GM21619 (cell line): Measurements from ENCODE around the gene RND2.

ENCODE experiments used
- ATAC-seq: cut with Tn5 transposase; IDR thresholded peaks from one replicate; pipeline ENCODE4 v1.9.1; 2021; ENCODE audit not compliant: unreplicated experiment

The RND2 gene

DNA sequence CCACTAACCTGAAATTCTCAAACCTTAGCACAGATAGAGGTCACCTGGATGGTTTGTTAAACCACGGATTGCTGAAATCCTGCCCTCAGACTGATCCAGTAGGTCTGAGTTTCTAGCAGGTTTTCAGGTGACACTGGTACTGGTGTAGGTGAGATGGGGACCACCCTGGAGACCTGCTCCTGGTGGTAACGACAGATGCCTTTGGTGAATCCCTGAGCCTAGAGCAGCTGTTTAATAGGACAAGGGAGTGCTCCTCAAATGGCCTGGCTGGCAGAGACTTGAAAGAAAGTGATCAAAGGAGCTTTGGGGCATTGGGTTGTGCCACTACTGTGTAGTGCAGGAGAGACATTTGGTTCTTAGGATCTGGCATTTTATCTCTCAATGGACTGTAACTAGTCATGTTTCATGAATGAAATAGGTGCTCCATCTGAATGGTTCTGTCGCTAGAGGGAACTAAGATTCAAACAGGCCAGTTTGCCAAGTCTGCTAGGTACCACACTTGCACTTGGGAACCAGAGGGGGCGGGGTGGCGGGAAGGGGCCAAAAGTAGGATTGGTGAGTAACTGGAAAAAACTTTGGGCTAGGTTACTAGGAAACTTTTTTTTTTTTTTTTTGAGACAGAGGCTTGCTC is 21.4 kb upstream of the RND2 start:
- ATAC-seq, result no peak

DNA sequence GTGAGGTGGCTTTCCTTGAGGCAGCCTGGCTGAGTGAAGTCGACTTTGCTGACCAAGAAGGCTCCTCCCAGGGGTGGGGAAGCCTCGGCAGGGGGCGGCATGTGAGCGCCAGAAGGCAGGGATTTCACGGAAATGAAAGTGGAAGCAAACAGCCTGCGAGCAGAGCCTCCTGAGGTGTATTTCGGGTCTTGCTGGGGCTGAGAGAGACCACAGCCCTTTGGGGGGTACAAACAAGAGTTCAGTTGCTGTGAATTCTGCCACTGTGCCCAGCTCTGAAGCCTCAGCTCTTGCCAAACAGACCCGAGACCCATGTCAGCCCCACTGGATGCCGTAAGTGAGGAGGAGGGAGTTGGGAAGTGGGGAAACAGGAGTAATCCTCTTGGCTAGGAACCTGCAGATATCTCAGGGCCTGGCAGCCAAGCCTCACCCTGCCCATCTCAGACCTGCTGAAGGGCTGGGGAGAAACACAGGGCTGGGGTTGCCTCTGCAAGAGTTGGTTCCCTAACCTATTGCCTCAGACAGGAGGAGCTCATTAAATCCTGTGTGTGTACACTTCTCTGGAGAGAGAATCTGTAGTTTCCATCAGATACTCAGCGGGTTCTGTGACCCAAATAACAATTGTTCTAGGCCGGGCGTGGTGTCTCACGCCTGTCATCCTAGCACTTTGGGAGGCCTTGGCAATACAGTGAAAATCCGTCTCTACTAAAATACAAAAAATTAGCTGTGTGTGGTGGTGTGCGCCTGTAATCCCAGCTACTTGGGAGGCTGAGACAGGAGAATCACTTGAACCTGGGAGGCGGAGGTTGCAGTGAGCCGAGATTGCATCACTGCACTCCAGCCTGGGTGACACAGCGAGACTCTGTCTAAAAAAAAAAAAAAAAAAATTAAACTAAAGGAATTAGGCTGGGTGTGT is 18.1 kb upstream of the RND2 start, which contains the start of gene IFI35:
Gene IFI35 (plus strand): TSS at position 146 of the 913 bp plus-strand sequence. CDS start 164 bp downstream, at position 310.
- peak; percentile 87 for ATAC-seq

DNA sequence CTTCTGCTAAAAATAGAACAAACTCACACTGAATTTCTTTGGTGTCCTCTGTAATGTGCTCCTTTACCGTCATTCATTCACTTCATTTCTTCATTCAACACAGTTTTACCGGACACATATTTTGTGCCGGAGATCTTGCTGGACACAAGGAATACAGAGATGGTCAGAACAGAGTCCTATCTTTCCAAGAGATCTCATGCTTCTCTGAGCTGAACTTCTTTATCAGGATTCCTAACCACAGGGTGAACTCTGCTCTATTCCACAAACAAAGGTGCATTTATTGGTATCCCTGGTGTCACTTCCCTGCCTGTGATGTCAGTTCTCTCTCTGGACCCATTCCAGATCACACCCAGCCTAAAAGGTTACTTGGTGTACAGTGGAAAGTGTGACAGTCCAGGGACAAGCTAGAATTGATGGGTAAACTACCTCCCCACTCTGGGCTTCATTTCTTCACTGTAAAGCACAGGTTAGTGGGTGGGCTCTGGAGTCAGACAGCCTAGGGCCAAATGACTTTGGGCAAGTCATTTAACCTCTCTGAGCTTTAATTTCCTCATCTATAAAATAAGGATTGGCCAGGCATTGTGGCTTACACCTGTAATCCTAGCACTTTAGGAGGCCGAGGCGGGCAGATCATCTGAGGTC is 14.2 kb upstream of the RND2 start:
- no peak for ATAC-seq

DNA sequence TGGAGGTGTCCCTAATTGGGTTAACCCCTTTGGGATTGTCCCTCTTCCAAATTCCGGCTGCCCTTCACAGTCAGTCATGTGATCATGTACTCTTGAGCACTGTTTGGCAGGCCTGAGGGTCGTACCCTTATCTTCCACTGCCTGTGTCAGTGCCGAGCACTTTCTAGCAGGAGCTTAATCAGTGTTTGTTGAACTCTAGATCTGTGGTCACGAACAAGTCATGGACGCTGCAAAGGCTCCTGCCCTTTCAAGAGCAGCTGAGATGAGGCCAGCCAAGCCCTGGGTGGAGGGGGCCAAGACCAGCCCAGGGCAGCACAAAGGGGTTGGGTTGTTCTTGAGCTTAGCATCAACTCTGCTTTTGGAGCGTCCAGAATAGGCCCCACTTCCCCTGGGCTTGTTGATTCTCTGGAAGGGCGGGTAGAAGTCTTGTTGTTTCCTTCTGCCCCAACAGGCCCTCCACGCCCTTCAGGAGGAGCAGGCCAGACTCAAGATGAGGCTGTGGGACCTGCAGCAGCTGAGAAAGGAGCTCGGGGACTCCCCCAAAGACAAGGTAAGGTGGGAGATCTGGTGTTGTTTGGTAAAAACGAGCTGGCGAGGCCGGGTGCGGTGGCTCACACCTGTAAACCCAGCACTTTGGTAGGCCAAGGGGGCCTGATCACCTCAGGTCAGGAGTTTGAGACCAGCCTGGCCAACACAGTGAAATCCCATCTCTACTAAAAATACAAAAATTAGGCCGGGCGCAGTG is 13.1 kb upstream of the RND2 start:
- no peak for ATAC-seq

DNA sequence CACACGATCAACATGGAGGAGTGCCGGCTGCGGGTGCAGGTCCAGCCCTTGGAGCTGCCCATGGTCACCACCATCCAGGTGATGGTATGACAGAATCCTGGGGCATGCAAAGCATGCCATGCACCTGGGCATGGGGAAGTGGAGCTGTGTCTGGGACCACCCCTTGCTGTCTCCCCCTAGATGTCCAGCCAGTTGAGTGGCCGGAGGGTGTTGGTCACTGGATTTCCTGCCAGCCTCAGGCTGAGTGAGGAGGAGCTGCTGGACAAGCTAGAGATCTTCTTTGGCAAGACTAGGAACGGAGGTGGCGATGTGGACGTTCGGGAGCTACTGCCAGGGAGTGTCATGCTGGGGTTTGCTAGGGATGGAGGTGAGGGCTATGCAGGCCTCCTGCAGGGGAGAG is 11.7 kb upstream of the RND2 start:
- no peak for ATAC-seq

DNA sequence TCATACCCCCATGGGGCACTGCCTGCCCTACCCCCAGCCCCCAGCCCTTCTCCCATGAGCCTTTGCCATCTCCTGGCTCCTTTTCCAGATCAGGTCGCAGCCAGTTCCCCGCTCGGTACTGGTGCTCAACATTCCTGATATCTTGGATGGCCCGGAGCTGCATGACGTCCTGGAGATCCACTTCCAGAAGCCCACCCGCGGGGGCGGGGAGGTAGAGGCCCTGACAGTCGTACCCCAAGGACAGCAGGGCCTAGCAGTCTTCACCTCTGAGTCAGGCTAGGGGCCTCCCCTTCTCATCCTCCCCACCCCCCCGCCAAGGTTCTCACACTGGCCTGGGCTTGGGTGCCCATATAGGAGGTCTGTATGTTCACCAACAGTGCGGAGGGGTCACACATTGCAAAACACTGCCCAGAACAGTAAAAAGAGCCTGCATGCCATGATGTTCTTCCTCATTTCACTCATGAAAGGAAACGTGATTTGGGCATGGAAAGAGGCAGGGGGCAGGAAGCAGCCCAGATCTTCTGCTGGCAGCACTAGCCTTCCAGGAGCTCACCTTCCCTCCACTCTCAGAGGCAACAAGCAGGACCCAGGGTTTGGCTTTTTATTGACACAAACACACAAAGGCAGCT is 10.9 kb upstream of the RND2 start:
- no peak for ATAC-seq

DNA sequence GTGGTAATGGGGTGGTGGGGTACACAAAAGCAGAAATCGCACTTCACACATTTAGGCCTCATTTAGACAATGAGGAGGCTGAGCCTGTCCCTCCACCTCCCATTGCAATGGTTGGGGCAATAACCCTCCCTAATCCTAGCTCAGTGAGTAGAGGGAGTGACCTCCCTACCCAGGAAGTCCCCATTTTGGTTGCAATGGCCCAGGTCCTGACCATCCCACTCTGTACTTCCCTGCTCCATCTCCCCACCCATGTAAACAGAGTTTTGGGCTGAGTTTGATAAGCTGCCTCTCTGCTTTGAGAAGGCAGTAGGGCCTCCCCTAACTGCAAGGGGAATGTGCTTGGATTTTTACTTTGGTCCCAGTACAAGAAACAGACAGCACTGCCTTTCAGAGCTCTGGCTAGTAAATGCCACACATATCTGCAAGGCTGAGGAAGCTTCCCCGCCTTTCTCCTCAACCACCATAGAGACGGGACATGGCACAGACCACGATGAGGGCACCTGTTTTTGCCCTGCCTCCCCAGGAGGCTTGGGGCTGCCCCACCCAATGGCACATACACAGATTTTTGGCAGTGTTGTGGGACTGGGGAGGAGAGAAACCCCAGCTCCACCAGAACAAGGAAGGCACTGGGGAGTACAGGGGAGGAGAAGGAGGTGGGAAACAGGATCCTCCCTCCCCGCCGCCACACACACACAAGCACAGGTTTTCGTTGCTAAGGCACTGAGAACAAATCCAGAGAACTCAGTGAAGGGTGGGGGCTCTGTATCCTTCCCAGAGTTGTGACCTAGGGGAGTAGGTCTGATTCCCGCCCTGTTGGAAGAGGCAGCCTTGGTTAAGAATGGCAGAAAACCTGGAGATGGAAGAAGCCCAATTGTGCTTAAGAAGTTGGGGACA is 10.1 kb upstream of the RND2 start:
- no peak for ATAC-seq

DNA sequence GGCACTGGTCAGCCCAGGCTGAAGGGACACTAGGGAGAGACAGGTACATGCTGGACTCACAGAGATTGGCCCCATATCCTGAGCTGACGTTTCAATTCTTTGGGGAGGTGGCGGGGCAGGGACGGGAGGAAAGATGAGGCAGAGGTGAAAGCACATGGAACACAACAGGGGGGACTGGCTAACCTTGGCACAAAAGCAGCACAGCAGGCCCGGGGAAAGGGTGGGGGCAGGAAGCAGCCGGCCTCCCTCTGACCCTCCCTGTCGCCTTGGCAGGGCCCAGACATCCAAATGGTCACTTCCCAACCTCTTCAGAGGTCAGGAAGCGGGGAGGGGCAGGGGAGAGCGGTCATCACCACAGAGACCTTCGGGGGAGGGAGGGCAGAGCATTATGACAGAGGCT is 9.5 kb upstream of the RND2 start:
- no peak for ATAC-seq

DNA sequence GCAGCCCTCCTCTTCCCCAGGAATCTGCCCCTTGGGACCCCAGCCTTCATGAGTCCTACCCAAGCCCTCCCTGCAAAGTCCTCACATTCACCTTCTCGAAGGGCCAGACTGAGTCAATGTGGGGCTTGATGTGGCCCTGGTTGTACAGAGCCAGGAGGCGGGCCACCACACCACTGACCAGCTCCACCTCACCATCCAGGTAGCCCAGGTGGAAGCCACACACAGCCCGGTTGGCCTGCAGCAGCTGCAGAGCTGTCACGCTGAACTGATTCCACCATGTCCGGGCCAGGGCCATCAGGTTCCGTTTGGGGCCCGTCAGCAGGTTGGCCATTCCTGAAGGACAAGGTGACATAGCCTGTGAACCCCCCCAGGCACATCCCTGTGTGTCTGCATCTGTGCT is 8.8 kb upstream of the RND2 start:
- ATAC-seq, result no peak

DNA sequence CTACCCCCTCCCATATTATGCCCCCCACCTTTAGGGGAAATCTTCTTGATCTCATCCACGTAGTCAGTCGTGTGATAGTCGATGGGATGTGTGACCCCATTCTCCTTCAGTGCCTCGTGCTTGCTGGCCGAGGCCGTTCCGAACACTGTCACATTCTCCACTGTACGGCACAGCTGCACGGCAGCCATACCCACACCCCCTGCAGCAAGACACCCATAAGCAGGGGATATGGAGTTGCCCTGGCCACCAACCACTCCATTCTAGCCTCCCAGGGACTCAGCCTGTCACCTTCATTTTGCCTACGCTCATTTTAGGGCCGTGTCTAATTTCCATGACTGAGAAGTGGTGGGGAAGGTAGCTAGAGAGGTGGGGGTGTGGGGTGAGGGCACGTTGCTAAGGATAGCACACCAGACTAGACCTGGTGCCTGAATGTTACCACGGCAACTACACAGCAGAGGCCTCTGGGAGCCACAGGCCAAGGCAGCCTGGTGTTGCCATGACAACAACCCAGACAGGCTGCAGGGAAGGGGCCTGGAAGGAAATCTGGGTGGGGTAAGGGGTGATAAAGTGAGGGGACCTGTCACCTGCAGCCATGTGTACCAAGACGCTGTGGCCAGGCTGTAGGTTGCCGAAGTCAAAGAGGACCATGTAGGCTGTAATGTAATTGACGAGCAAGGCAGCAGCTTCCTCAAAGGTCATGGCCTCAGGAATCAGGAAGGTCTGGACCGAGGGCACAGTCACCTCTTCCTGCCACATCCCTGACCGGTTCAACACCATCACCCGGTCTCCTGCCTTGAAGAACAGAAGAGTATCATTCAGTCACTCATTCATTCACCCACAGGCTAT is 6.8 kb upstream of the RND2 start:
- no peak for ATAC-seq

DNA sequence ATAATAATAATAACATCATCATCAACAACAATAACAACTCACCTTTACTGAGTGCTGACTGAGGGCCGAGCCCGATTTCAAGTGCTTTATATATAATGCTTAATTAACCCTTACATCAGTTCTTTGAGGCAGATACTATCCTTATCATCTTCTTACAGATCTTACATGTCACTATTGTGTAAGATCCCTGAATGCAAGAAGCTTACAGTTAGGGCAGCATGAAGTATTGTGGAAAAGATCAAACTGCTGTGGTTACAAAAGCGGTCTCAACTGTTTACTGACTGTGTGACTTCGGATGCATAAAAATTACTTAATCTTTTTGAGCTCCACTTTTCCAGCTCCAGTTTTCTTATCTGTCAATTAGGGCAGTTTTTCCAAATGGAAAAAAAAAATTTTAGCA is 6.1 kb upstream of the RND2 start:
- ATAC-seq, result no peak

DNA sequence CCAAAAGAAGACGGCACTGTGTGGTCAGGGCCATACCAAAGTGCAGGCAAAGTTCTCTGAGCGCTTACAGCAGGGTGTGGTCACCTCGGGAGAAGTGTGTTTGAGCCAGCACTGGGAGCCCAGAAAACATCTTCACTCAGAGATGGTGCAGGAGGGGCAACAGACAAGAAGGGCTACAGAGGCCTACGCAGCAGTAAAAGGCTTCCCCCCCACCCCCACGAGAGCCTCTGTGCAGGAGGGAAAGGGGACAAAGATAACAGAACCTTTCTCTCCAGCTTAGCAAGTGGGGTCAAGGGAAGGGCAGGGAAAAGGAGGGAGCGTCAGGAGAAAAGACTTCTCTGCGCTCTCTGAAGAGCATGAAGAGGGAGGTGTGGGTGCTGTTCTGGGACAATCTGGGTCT is 5.6 kb upstream of the RND2 start:
- ATAC-seq, result no peak

DNA sequence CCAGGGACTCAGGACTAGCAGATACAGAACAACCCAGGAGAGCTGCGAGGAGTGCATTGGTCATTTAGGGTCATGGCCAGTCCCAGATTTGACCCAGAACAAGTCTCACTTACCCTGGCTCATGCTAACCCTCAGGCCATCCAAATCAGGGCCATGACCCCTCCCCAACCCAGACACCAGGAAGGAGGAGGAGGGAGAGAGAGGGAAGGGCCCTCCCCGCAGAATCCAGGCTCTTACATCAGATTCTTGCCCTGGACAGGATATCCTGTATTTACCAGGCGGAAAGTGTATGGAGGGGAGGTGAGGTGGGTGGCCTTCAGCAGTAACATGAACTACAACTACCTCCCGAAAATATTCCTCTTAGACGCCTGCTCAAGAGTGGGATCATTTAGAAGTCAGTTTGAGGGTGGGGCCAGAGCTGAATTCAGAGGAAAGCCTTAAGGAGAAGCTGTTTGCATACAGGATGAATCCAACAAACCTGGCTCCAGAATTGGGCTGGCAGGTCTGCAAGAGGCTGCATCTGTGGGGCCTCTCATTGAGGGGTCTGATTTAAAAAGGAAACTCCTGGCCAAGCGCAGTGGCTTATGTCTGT is 4.9 kb upstream of the RND2 start:
- no peak for ATAC-seq

DNA sequence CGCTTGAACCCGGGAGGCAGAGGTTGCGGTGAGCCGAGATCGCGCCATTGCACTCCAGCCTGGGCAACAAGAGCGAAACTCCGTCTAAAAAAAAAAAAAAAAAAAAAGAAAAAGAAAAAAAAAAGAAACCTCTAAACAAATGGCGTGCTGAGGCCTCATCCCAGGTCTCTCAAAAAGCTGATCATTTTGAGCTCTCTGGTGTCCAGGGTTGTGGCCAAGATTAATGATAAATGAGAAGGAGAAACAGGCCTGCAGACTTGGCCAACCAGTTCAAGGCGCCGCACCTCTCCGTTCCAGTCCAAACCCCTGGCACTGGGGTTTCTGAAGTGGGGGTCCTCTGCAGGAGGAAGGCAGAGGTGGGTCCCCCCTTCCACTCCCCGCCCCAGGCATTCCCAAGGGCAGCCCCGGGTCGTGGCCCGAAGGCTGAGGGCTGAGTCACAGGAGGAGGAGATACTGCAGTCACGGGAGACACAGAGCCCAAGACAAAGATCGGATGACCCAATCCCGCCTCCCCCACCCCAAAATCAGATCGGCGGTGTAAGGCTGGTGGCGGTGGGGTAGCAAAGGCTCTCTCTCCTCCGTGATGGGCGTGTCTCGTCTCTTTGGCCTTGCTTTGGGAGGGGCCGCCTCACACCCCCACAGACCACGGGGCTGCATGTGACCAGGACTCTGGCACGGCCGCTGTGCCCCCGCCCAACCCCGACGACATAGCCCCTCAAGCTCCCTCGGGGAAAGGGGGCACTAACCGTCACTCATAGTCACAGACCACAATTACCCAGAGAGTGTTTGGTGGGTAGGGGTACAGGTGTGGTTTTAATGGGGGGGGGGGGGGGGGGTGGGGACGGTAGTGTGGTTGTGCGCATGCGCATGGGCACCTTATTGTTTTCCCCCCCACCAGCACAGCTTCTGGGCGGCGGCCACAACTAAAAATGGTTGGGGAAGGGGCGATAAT is 4.0 kb upstream of the RND2 start:
- no peak for ATAC-seq

DNA sequence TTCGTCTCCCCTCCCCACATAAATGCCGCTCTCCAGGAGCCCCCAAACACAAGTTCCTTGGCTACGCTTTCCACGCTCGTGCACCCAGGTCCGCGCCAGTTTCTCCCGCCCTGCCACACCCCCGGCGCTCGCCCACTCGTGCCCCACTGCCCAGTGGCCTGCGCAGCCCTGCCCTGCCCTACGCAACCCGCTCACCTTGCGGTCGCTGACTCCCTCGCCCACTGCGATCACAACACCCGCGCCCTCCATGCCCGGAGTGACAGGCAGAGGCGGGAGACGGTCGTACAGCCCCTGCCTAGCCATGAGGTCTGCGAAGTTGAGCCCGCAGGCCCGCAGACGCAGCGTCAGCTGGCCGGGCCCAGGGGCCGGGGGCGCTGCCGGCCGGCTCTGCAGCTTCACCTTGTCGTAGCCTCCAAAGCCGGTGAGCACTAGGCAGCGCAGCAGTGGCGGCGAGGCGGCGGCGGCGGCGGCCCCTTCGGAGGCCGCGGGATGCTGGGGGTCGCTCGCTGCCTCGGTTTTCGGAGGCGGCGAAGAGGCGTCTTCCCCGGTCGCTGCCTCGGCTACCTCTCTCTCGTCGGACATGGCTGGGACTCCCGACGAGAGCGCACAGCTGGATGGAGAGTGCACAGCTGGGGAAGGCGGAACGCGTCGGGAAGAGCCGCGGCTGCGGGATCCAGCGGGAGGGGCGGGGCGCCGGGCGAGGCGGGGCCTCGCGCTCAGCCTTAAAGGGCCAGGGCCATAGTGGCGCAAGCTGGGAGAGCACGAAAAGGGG is 3.1 kb upstream of the RND2 start, which contains the start of gene VAT1:
Gene VAT1 (minus strand): TSS at position 645 of the 772 bp plus-strand sequence. CDS start 63 bp downstream, at position 582.
- peak; percentile 46 for ATAC-seq

DNA sequence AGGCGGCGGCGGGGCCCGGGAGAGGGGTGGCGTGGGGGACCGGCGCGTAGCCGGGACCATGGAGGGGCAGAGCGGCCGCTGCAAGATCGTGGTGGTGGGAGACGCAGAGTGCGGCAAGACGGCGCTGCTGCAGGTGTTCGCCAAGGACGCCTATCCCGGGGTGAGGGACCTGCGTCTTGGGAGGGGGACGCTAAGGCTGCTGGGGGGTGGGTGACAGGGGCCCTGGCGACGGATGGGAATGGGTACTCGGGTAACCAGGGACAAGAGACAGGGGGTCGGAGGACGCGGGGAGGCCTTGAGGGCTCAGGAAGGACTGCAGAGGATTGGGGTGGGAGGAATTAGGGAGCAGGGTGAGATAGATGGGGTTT is 243 bp downstream of the RND2 start:
- no peak for ATAC-seq
